ENCODE data around the gene NCAPG.

The NCAPG gene

GRCh38 chr4:17884063-17884462 is 73.3 kb downstream of the NCAPG start:
- no peak for DNase-seq

GRCh38 chr4:17884511-17884910 is 73.7 kb downstream of the NCAPG start:
- DNase-seq: no peak

GRCh38 chr4:17889692-17890091 is 78.9 kb downstream of the NCAPG start:
- no peak for DNase-seq

- DNase-seq: no peak
These were observed 83.6 kb downstream of the NCAPG start for GRCh38 chr4:17894421-17894820.
